Bronchial epithelial cell (primary cell): ENCODE results near the gene PSMD3. TPM values are rescaled to one million over a fixed set of nuclear protein-coding genes. Genes with fewer than 3 reads are reported as not detected.
"Not testable (repeated sequence)": the region's sequence is repeated elsewhere in the genome, so short reads cannot be mapped to it uniquely, and the experiment has no call there.

Experiments
- DNase-seq: peaks from one replicate; pipeline ENCODE4 v3.0.0-alpha.2; 2010; ENCODE audit warnings: low read depth
- FAIRE-seq: peaks from 2 replicates; lab custom pipeline; 2011; peaks lifted over from hg19 to GRCh38; lab: Jason Lieb, UNC
- H3K27me3 ChIP-seq: 2 replicates; pipeline ENCODE4 v1.5.1; 2011; ENCODE audit warnings: low read length; ENCODE audit not compliant: control insufficient read depth, insufficient read depth
- H3K36me3 ChIP-seq: 2 replicates; pipeline ENCODE4 v1.5.1; 2011; ENCODE audit warnings: low read length; ENCODE audit not compliant: control insufficient read depth, insufficient read depth
- H3K4me3 ChIP-seq: 2 replicates; pipeline ENCODE4 v1.5.1; 2011; ENCODE audit warnings: mild to moderate bottlenecking, low read depth, low read length, control low read depth
- CTCF ChIP-seq: IDR thresholded peaks from 2 replicates; pipeline ENCODE4 v1.5.1; 2011; ENCODE audit warnings: mild to moderate bottlenecking, moderate library complexity, low read length, control low read depth, inconsistent platforms; ENCODE audit not compliant: insufficient read depth, severe bottlenecking
- total RNA-seq: library from RNA; depleted of rRNA; stranded (reverse); fragments of >200 nt; gene quantifications from 2 replicates; pipeline ENCODE4 v1.2.1, GENCODE V29; 2014

Gene PSMD3
- total RNA-seq, 1 donor from 2014 or later, result 79.8 TPM

- H3K4me3 ChIP-seq, result no peak overlapping the region
- no peak for FAIRE-seq
- H3K27me3 ChIP-seq, result no peaks in the 10 kb centered on the region
- H3K36me3 ChIP-seq, result no peaks in the 10 kb centered on the region
- peak; percentile 74 for DNase-seq
- no peak for TF ChIP-seq CTCF
Observed at GRCh38 chr17:39946551-39947330, 33.9 kb upstream of the PSMD3 start.

DNA sequence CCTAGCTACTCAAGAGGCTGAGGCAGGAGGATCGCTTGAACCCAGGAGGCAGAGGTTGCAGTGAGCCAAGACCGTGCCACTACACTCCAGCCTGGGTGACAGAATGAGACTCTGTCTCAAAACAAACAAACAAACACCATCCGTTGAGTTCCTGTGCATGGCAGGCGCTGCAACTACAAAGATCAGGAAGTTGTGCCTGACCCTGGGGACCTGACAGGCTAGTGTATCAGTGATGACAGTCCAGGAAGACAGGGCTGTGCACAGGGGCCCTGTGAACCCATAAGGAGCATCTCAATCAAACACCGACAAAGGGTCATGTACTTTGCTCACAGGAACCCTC, 32.1 kb upstream of the PSMD3 start:
- FAIRE-seq, DNase-seq, H3K4me3 ChIP-seq, H3K36me3 ChIP-seq, H3K27me3 ChIP-seq: not testable (repeated sequence)

- peak; percentile 35 for DNase-seq
- FAIRE-seq, result no peak
Observed at GRCh38 chr17:39949028-39949427, 31.6 kb upstream of the PSMD3 start.

DNA sequence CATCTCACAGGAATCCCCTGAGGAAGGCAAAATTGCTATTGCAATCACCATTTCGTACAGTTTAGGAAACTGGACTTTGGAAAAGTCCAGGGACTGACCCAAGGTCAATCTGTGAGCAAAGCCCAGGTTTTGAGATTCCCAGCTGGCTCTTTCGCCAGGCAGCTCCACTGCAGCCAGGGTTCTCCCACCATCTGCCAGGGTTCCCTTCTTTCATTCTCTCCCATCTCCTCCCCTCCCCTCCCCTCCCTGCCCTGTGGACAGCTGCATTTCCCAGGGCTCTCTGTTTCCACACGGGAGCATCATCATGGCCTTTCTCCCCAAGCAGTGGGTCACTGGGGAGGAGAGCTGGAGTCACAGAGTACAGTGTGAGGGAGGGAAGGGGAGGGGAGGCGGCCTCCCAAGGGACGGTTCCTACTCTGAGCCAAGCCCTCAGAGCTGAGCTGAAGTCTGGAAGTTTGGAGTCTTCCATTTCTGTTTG, 29.7 kb upstream of the PSMD3 start:
- no peak for FAIRE-seq
- H3K36me3 ChIP-seq, result no peaks in the 10 kb centered on the region

More at GRCh38 chr17:39949028-39949427, 31.6 kb upstream of the PSMD3 start:
- Histone ChIP-seq H3K36me3 (no peaks in the 10 kb centered on the region), H3K4me3 (no peak overlapping the region), H3K27me3 (no peaks in the 10 kb centered on the region)
- TF ChIP-seq CTCF, result no peak

DNA sequence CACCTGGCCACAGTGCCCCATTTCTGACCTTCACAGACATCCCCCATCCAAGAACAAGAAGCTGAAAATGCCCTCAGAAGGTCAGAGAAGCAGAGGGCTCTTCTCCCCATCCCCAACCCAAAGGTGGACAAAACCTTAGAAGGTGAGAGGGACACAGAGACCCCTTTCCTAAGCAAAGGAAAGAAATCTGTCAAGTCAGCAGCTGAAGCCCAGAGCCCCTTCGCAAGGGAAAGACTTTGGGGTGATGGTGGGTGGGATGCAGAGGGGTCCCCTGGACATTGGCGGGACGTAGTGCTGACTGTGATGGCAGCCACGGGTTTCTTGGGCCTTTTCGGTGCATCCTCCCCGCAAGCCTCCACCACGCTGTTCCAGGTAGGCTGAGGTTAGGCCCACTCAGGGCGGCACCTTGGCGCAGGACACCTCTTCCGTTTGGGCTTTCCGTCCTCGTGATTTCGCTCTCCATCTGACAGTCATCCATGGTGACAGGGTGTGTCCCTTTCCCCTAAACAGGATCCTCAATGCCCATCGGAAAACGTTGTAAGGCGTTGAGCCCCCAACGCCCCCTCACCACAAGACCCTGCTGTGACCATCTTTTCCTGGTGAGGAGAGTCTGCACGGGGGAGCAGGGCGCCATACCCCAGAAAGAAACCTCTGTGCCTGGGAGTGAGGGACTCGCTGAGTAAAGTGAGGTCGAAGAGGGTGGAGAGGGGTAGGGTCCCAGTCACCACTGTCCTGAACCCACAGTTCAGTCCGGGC, 28.5 kb upstream of the PSMD3 start:
- Histone ChIP-seq H3K36me3 (no peaks in the 10 kb centered on the region), H3K27me3 (no peaks in the 10 kb centered on the region), H3K4me3 (peak overlapping the region; percentile 35)
- TF ChIP-seq CTCF, result no peak
- FAIRE-seq (no peak), DNase-seq (no peak)

More for the DNA sequence above, 29.7 kb upstream of the PSMD3 start:
- TF ChIP-seq CTCF, result no peak
- no peaks in the 10 kb centered on the region for H3K27me3 ChIP-seq
- DNase-seq, result no peak
- H3K4me3 ChIP-seq, result no peak overlapping the region
